Ascending aorta (tissue), 2 donors: ENCODE measurements around the gene NKAIN2. TPM values are rescaled to one million over a fixed set of nuclear protein-coding genes. Genes with fewer than 3 reads are reported as not detected.

ENCODE experiments used
- DNase-seq, 2 donors: peaks; one replicate each; pipeline ENCODE4 v3.0.0-alpha.2; 2019; ENCODE audit warnings: low spot score in 2 of 2
- H3K27ac ChIP-seq, 2 donors: fragments of 200-600 bp; sonication (generic); one replicate each; pipeline ENCODE4 v1.5.1; 2016 to 2017; ENCODE audit warnings: mild to moderate bottlenecking in 1 of 2
- H3K27me3 ChIP-seq: fragments of 200-600 bp; sonication (generic); one replicate; pipeline ENCODE4 v1.5.1; 2017
- H3K36me3 ChIP-seq, 2 donors: fragments of 200-600 bp; sonication (generic); one replicate each; pipeline ENCODE4 v1.5.1; 2016
- H3K4me1 ChIP-seq, 2 donors: fragments of 200-600 bp; sonication (generic); one replicate each; pipeline ENCODE4 v1.5.1; 2016 to 2017; ENCODE audit warnings: mild to moderate bottlenecking in 1 of 2
- H3K4me3 ChIP-seq, 2 donors: fragments of 200-600 bp; sonication (generic); one replicate each; pipeline ENCODE4 v1.5.1; 2016 to 2017; ENCODE audit warnings: mild to moderate bottlenecking in 1 of 2
- H3K9me3 ChIP-seq, 2 donors: fragments of 200-600 bp; sonication (generic); one replicate each; pipeline ENCODE4 v1.5.1; 2016
- CTCF ChIP-seq, 3 experiments: fragments of 200-600 bp in 2 of 3; fragments of 450-650 bp in 1 of 3; sonication (generic) in 2 of 3; IDR thresholded peaks; one replicate each; pipeline ENCODE4 v1.5.1; 2016 to 2019; ENCODE audit warnings: antibody characterized with exemption in 3 of 3, mild to moderate bottlenecking in 1 of 3, moderate library complexity in 1 of 3
- intact Hi-C: fragments of 100-400 bp; cut with DNase I; formaldehyde crosslinking; loops from one replicate; pipeline ENCODE4 v1.15.1; 2023
- total RNA-seq: library from RNA; depleted of rRNA; stranded (reverse); fragments of >200 nt; gene quantifications from one replicate; pipeline ENCODE4 v1.1.0, GENCODE V29; 2016

The NKAIN2 gene
- total RNA-seq, 1 donor from 2014 or later = 0.11 TPM

- no peak for DNase-seq
- Histone ChIP-seq H3K27me3 (no peaks in the 10 kb centered on the region), H3K36me3 (no peaks in the 10 kb centered on the region), H3K27ac (no peak overlapping the region), H3K4me3 (no peak overlapping the region), H3K9me3 (no peaks in the 10 kb centered on the region), H3K4me1 (no peaks in the 10 kb centered on the region)
- TF ChIP-seq CTCF (IDR thresholded peaks at IDR 0.05) = no peak
- intact Hi-C loops = no loop called here
Measured at GRCh38 chr6:123925350-123925749, 121.7 kb downstream of the NKAIN2 start.

GRCh38 chr6:123925842-123926399 is 122.3 kb downstream of the NKAIN2 start:
- no peak for DNase-seq
- intact Hi-C loops = no loop called here
- H3K27ac ChIP-seq = no peak overlapping the region

GRCh38 chr6:123928529-123928928 is 124.9 kb downstream of the NKAIN2 start:
- Histone ChIP-seq H3K36me3 (no peaks in the 10 kb centered on the region), H3K4me3 (no peak overlapping the region), H3K9me3 (no peaks in the 10 kb centered on the region), H3K27ac (no peak overlapping the region), H3K4me1 (no peaks in the 10 kb centered on the region), H3K27me3 (no peaks in the 10 kb centered on the region)
- DNase-seq = no peak
- TF ChIP-seq CTCF (IDR thresholded peaks at IDR 0.05) = no peak
- intact Hi-C loops = no loop called here

More at GRCh38 chr6:123925842-123926399, 122.3 kb downstream of the NKAIN2 start:
- no peaks in the 10 kb centered on the region for H3K36me3 ChIP-seq
- H3K4me3 ChIP-seq = no peak overlapping the region
- H3K4me1 ChIP-seq = no peaks in the 10 kb centered on the region
- H3K9me3 ChIP-seq = no peaks in the 10 kb centered on the region
- no peak for TF ChIP-seq CTCF (IDR thresholded peaks at IDR 0.05)
- H3K27me3 ChIP-seq = no peaks in the 10 kb centered on the region

GRCh38 chr6:123931928-123932327 is 128.3 kb downstream of the NKAIN2 start:
- TF ChIP-seq CTCF (IDR thresholded peaks at IDR 0.05) = no peak
- Histone ChIP-seq H3K9me3 (no peaks in the 10 kb centered on the region), H3K27me3 (no peaks in the 10 kb centered on the region), H3K4me1 (no peaks in the 10 kb centered on the region), H3K36me3 (no peaks in the 10 kb centered on the region), H3K4me3 (no peak overlapping the region), H3K27ac (no peak overlapping the region)
- intact Hi-C loops = no loop called here
- no peak for DNase-seq

- Histone ChIP-seq H3K27ac (no peak overlapping the region), H3K4me1 (no peaks in the 10 kb centered on the region), H3K4me3 (no peak overlapping the region), H3K27me3 (no peaks in the 10 kb centered on the region), H3K36me3 (no peaks in the 10 kb centered on the region), H3K9me3 (no peaks in the 10 kb centered on the region)
- intact Hi-C loops = no loop called here
- no peak for DNase-seq
- no peak for TF ChIP-seq CTCF (IDR thresholded peaks at IDR 0.05)
Measured at GRCh38 chr6:123940551-123940950, 136.9 kb downstream of the NKAIN2 start.

- H3K27me3 ChIP-seq = no peaks in the 10 kb centered on the region
- TF ChIP-seq CTCF (IDR thresholded peaks at IDR 0.05) = no peak
- intact Hi-C loops = no loop called here
Measured at GRCh38 chr6:123941855-123942254, 138.2 kb downstream of the NKAIN2 start.

More at GRCh38 chr6:123941855-123942254, 138.2 kb downstream of the NKAIN2 start:
- no peak overlapping the region for H3K4me3 ChIP-seq
- H3K4me1 ChIP-seq = no peaks in the 10 kb centered on the region
- no peak for DNase-seq
- H3K36me3 ChIP-seq = no peaks in the 10 kb centered on the region
- H3K27ac ChIP-seq = no peak overlapping the region
- H3K9me3 ChIP-seq = no peaks in the 10 kb centered on the region
